ENCODE data around the gene NR2C1. TPM values are rescaled to one million over a fixed set of nuclear protein-coding genes. Genes with fewer than 3 reads are reported as not detected.

Gene NR2C1
- total and polyA plus RNA-seq, 10 of the 15 experiments (the other 5 are each of a cell fraction or from before 2014, with no cell fraction given), result 8.8 to 38.1 (median 31.3) TPM

DNA sequence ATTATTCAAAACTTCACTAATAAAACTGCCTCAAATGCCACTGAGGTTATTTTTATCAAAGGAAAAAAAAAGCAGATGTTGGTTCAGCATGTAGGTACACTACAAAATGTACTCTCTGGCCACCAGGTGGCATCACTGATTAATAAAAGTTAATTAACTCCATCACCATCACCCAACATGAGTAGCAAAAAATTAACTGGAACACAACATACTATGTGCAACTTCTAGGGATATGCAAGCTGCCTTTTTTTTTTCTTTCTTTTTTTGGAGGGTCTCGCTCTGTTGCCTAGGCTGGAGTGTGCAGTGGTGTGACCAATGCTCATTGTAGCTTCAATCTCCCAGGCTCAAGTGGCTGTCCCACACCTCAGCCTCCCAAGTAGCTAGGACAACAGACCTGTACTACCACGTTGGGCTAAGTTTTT lies 43.8 kb upstream of the NR2C1 start:
- Histone ChIP-seq H3K36me3 (ENCODE audit: control insufficient read depth in 2 of 2, insufficient read depth in 2 of 2, low read length in 1 of 2) (no peaks in the 10 kb centered on the region), H2AFZ (ENCODE audit: control insufficient read depth, low read depth, low read length) (no peak overlapping the region), H3K9ac (ENCODE audit: control insufficient read depth, insufficient read depth, low read length) (no peak overlapping the region), H3K79me2 (ENCODE audit: control insufficient read depth, insufficient read depth, low read length) (no peaks in the 10 kb centered on the region), H3K4me3 (no peak overlapping the region), H4K20me1 (ENCODE audit: control insufficient read depth, insufficient read depth) (no peaks in the 10 kb centered on the region), H3K27me3 (replicated peaks in 1 of 2; ENCODE audit: control insufficient read depth in 2 of 2, insufficient read depth in 2 of 2, low read length in 1 of 2) (no peaks in the 10 kb centered on the region), H3K4me2 (ENCODE audit: control insufficient read depth, insufficient read depth) (no peak overlapping the region), H3K4me1 (ENCODE audit: control insufficient read depth, insufficient read depth, low read length) (peaks cover 4% of the 10 kb centered on the region), H3K27ac (ENCODE audit: control insufficient read depth, insufficient read depth) (no peak overlapping the region), H3K9me3 (replicated peaks; ENCODE audit: control insufficient read depth, insufficient read depth, low read length) (no peaks in the 10 kb centered on the region)
- peak; percentile 97 for ATAC-seq
- ChIA-PET POLR2A (interaction anchor here (0.6 to 1.3 kb wide), 3 partner anchors 94 to 228 kb away, joined by 3 to 5 read pairs (median 4); partner anchors contain the start of genes FGD6 and VEZT), RAD21 (ENCODE audit: unreplicated experiment) (interaction anchor here (0.7 to 4.8 kb wide), 12 partner anchors 29 to 1399 kb away, joined by 3 to 64 read pairs (median 4); partner anchors contain the start of genes FGD6 and VEZT), SMC1A (ENCODE audit: uncharacterized antibody, unreplicated experiment) (interaction anchor here (0.6 to 4.1 kb wide), 24 partner anchors 8 to 1399 kb away, joined by 3 to 64 read pairs (median 4); partner anchors contain the start of genes FGD6 and VEZT), CTCF (interaction anchor here (0.6 to 8.1 kb wide), 30 partner anchors 8 to 458 kb away, joined by 3 to 120 read pairs (median 4); partner anchors contain the start of genes FGD6, METAP2 and VEZT)
- intact Hi-C loops (cut with micrococcal nuclease; ENCODE audit: unreplicated experiment) (loop anchor here (1.0 to 2.0 kb wide), 4 partner anchors 100 to 417 kb away; partner anchors contain the start of genes FGD6, METAP2 and VEZT), in situ Hi-C loops (cut with MboI) (loop anchor here (5.0 kb wide), 1 partner anchor 420 kb away; no protein-coding TSS in a partner anchor)
- TF ChIP-seq NFIC (IDR thresholded peaks at IDR 0.05; ENCODE audit: low read depth, low read length) (no peak), CHD2 (IDR thresholded peaks at IDR 0.05; ENCODE audit: borderline replicate concordance, low read depth, low read length) (no peak), SMC3 (IDR thresholded peaks at IDR 0.05; ENCODE audit: borderline replicate concordance, low read length) (peak; percentile 89; the same call in 1 of the 2 replicates), RAD21 (IDR thresholded peaks at IDR 0.05; ENCODE audit: insufficient read depth, low read depth, low read length) (peak; percentile 76), POU2F2 (IDR thresholded peaks at IDR 0.05; ENCODE audit: borderline replicate concordance, low read depth, low read length) (0 out of 3 replicates have a peak, but pooled peaks have one; percentile 21), ZNF384 (IDR thresholded peaks at IDR 0.05; ENCODE audit: borderline replicate concordance, low read depth, low read length) (peak; percentile 80; the same call in 1 of the 2 replicates), FOXM1 (IDR thresholded peaks at IDR 0.05; ENCODE audit: low read depth, low read length) (peak; percentile 53; the same call in 1 of the 2 replicates)
- TF ChIP-seq, protein P1, sequence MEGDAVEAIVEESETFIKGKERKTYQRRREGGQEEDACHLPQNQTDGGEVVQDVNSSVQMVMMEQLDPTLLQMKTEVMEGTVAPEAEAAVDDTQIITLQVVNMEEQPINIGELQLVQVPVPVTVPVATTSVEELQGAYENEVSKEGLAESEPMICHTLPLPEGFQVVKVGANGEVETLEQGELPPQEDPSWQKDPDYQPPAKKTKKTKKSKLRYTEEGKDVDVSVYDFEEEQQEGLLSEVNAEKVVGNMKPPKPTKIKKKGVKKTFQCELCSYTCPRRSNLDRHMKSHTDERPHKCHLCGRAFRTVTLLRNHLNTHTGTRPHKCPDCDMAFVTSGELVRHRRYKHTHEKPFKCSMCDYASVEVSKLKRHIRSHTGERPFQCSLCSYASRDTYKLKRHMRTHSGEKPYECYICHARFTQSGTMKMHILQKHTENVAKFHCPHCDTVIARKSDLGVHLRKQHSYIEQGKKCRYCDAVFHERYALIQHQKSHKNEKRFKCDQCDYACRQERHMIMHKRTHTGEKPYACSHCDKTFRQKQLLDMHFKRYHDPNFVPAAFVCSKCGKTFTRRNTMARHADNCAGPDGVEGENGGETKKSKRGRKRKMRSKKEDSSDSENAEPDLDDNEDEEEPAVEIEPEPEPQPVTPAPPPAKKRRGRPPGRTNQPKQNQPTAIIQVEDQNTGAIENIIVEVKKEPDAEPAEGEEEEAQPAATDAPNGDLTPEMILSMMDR (IDR thresholded peaks at IDR 0.05 in 2 of 3, conservative IDR thresholded peaks at IDR 0.05 in 1 of 3; ENCODE audit: control insufficient read depth in 2 of 3, extremely low read depth in 1 of 3, insufficient read depth in 1 of 3, low read depth in 3 of 3, low read length in 3 of 3), result peak; percentile 39 to 73 (median 54); a peak in 5 of 6 replicates
- peak; percentile 38 for DNase-seq (ENCODE audit: low read depth, low spot score)
- BruUV-seq (replicated peaks), result no TSS peak
- 5% methylated on average over 1 of the region's 2 CpGs for WGBS (ENCODE audit: insufficient coverage, insufficient replicate concordance, low lambda C conversion rate, missing lambda C conversion rate)
- FAIRE-seq, result peak; percentile 49

Measured in GM12878 (cell line).